Measurements from ENCODE around the gene SIDT2.
"Not testable (repeated sequence)": the region's sequence is repeated elsewhere in the genome, so short reads cannot be mapped to it uniquely, and the experiment has no call there.

SIDT2 gene

GRCh38 chr11:117172724-117173421, 5.7 kb upstream of the SIDT2 start:
- no peak for DNase-seq

GRCh38 chr11:117175104-117175503, 3.4 kb upstream of the SIDT2 start:
- DNase-seq = no peak

- DNase-seq = no peak
Observed at GRCh38 chr11:117175781-117176180, 2.8 kb upstream of the SIDT2 start.

GRCh38 chr11:117176186-117176585, 2.4 kb upstream of the SIDT2 start:
- no peak for DNase-seq

GRCh38 chr11:117177534-117178209, 871 bp upstream of the SIDT2 start:
- no peak for DNase-seq

GRCh38 chr11:117179048-117179999, 781 bp downstream of the SIDT2 start:
- DNase-seq = no peak

GRCh38 chr11:117180020-117180419, 1.5 kb downstream of the SIDT2 start:
- DNase-seq = no peak

GRCh38 chr11:117180661-117181585, 2.4 kb downstream of the SIDT2 start:
- no peak for DNase-seq

- DNase-seq = no peak
Observed at GRCh38 chr11:117181586-117182550, 3.3 kb downstream of the SIDT2 start.

- DNase-seq = no peak
Observed at GRCh38 chr11:117182551-117182935, 4.0 kb downstream of the SIDT2 start.

GRCh38 chr11:117183178-117183577, 4.6 kb downstream of the SIDT2 start:
- DNase-seq = not testable (repeated sequence)

- DNase-seq = no peak
Observed at GRCh38 chr11:117183724-117184349, 5.3 kb downstream of the SIDT2 start.

GRCh38 chr11:117185736-117186430, 7.3 kb downstream of the SIDT2 start:
- no peak for DNase-seq

GRCh38 chr11:117186431-117186761, 7.9 kb downstream of the SIDT2 start:
- DNase-seq = no peak

GRCh38 chr11:117187007-117187406, 8.5 kb downstream of the SIDT2 start:
- no peak for DNase-seq

- DNase-seq = no peak
Observed at GRCh38 chr11:117187428-117187798, 8.9 kb downstream of the SIDT2 start.

- no peak for DNase-seq
Observed at GRCh38 chr11:117187799-117188481, 9.4 kb downstream of the SIDT2 start.

GRCh38 chr11:117188620-117189081, 10.1 kb downstream of the SIDT2 start:
- DNase-seq = no peak

- no peak for DNase-seq
Observed at GRCh38 chr11:117189191-117189940, 10.8 kb downstream of the SIDT2 start.
